SK-N-SH treated with all-trans-retinoic acid at 6 μM for 48 hours (cell line): ENCODE data around the gene SERHL2.

ENCODE experiments used
- ATAC-seq: fragments of 200-7000 bp; cut with Tn5 transposase; 3 replicates; pipeline ENCODE4 v1.9.1; 2020; ENCODE audit warnings: mild to moderate bottlenecking, moderate library complexity
- ARNTL ChIP-seq: fragments of 450-650 bp; formaldehyde crosslinking; IDR thresholded peaks from 2 replicates; pipeline ENCODE4 v1.5.0; 2020; ENCODE audit warnings: low read depth, mild to moderate bottlenecking, moderate library complexity, borderline replicate concordance
- BACH2 ChIP-seq: fragments of 250-450 bp; sonication (Bioruptor Pico); IDR thresholded peaks from 2 replicates; pipeline ENCODE4 v1.9.0; 2021; ENCODE audit warnings: mild to moderate bottlenecking, borderline replicate concordance
- CSDC2 ChIP-seq: fragments of 250-450 bp; sonication (Bioruptor Pico); IDR thresholded peaks from 2 replicates; pipeline ENCODE4 v1.5.0; 2020; ENCODE audit warnings: mild to moderate bottlenecking, moderate library complexity
- ESRRG ChIP-seq: fragments of 250-450 bp; sonication (Bioruptor Pico); IDR thresholded peaks from 2 replicates; pipeline ENCODE4 v1.6.1; 2021; ENCODE audit warnings: mild to moderate bottlenecking
- GLIS3 ChIP-seq: fragments of 250-450 bp; sonication (Bioruptor Pico); IDR thresholded peaks from 2 replicates; pipeline ENCODE4 v1.5.0; 2020; ENCODE audit warnings: mild to moderate bottlenecking, moderate library complexity
- ISL1 ChIP-seq: fragments of 250-450 bp; sonication (Bioruptor Pico); IDR thresholded peaks from 2 replicates; pipeline ENCODE4 v2.1.2; 2022; ENCODE audit warnings: mild to moderate bottlenecking, moderate library complexity
- OSR1 ChIP-seq: fragments of 250-450 bp; sonication (Bioruptor Pico); IDR thresholded peaks from 2 replicates; pipeline ENCODE4 v1.8.0; 2022; ENCODE audit warnings: moderate library complexity, mild to moderate bottlenecking, inconsistent platforms
- PPARA ChIP-seq: fragments of 250-450 bp; sonication (Bioruptor Pico); IDR thresholded peaks from 2 replicates; pipeline ENCODE4 v1.5.0; 2020; ENCODE audit warnings: mild to moderate bottlenecking, borderline replicate concordance
- RARB ChIP-seq: fragments of 250-450 bp; sonication (Bioruptor Pico); IDR thresholded peaks from 2 replicates; pipeline ENCODE4 v1.8.0; 2021; ENCODE audit warnings: mild to moderate bottlenecking, moderate library complexity
- SNAI2 ChIP-seq: fragments of 250-450 bp; sonication (Bioruptor Pico); IDR thresholded peaks from 2 replicates; pipeline ENCODE4 v1.5.0; 2020; ENCODE audit warnings: mild to moderate bottlenecking, moderate library complexity
- TCF4 ChIP-seq: fragments of 250-450 bp; sonication (Bioruptor Pico); IDR thresholded peaks from 2 replicates; pipeline ENCODE4 v1.8.0; 2021; ENCODE audit warnings: mild to moderate bottlenecking, moderate library complexity, borderline replicate concordance
- TOX ChIP-seq: fragments of 250-450 bp; sonication (Bioruptor Pico); IDR thresholded peaks from 2 replicates; pipeline ENCODE4 v1.8.0; 2021; ENCODE audit warnings: mild to moderate bottlenecking, moderate library complexity, borderline replicate concordance
- ZC3H10 ChIP-seq: fragments of 250-450 bp; sonication (Bioruptor Pico); IDR thresholded peaks from 2 replicates; pipeline ENCODE4 v1.5.1; 2021; ENCODE audit warnings: mild to moderate bottlenecking, moderate library complexity
- ZFP3 ChIP-seq: fragments of 250-450 bp; sonication (Bioruptor Pico); IDR thresholded peaks from 2 replicates; pipeline ENCODE4 v1.5.0; 2020; ENCODE audit warnings: mild to moderate bottlenecking, moderate library complexity
- ZFP30 ChIP-seq: fragments of 450-650 bp; formaldehyde crosslinking; IDR thresholded peaks from 2 replicates; pipeline ENCODE4 v1.5.0; 2022; ENCODE audit warnings: mild to moderate bottlenecking, moderate library complexity
- ZNF565 ChIP-seq: fragments of 450-650 bp; formaldehyde crosslinking; conservative IDR thresholded peaks from 2 replicates; pipeline ENCODE4 v1.5.0; 2020; ENCODE audit warnings: low read depth, mild to moderate bottlenecking, moderate library complexity
- ZNF70 ChIP-seq: fragments of 450-650 bp; formaldehyde crosslinking; IDR thresholded peaks from 2 replicates; pipeline ENCODE4 v1.5.0; 2020; ENCODE audit warnings: mild to moderate bottlenecking, moderate library complexity
- ZNF8 ChIP-seq: fragments of 450-650 bp; formaldehyde crosslinking; IDR thresholded peaks from 2 replicates; pipeline ENCODE4 v1.5.0; 2020; ENCODE audit warnings: mild to moderate bottlenecking, moderate library complexity
- TF ChIP-seq, protein P1 (sequence below): fragments of 250-450 bp; sonication (Bioruptor Pico); IDR thresholded peaks from 2 replicates; pipeline ENCODE4 v1.8.0; 2020; ENCODE audit warnings: mild to moderate bottlenecking, moderate library complexity, borderline replicate concordance
- TF ChIP-seq, protein P2 (sequence below): fragments of 250-450 bp; sonication (Bioruptor Pico); IDR thresholded peaks from 2 replicates; pipeline ENCODE4 v1.8.0; 2021; ENCODE audit warnings: low read depth, mild to moderate bottlenecking, moderate library complexity, borderline replicate concordance
- TF ChIP-seq, protein P3 (sequence below): fragments of 250-450 bp; sonication (Bioruptor Pico); IDR thresholded peaks from 2 replicates; pipeline ENCODE4 v1.5.1; 2020; ENCODE audit warnings: low read depth, mild to moderate bottlenecking, moderate library complexity
- TF ChIP-seq, protein P4 (sequence below): fragments of 250-450 bp; sonication (Bioruptor Pico); IDR thresholded peaks from 2 replicates; pipeline ENCODE4 v1.5.0; 2020; ENCODE audit warnings: mild to moderate bottlenecking, moderate library complexity
- TF ChIP-seq, protein P5 (sequence below): fragments of 250-450 bp; sonication (Bioruptor Pico); IDR thresholded peaks from 2 replicates; pipeline ENCODE4 v1.5.1; 2021; ENCODE audit warnings: mild to moderate bottlenecking, moderate library complexity

The SERHL2 gene

DNA sequence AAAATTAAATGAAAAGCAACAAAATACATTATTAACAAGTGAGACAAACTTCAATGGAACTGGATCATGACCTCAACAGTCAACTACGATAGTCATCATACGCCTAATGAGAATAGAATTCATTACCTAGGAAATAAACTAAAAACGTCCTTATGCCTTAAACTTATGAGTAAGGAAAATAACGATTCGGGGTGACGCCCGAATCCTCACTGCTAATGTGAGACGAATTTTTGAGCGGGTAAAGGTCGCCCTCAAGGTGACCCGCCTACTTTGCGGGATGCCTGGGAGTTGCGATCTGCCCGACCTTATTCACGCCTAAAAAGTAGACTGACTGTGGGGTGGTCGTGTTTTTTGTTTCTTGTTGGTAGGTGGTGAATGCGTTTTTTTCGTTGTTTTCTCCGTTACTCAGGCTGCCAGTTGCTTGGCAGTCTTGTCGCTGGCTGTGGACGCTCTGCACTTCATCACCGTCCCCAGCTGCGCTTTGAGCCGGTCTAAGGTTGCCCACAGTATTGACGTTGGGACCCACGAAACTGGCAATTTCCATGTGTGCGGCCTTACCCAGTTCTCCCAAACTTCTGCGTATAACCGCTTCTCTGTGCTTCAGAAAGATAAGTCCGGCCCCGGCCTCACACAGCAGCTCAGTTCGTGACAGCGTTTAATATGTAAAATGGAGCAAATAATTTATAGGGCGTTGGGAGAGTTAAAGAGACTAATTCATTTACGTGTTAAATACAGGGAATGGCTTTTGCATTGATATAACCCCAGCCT is 61.5 kb downstream of the SERHL2 start:
- peak; percentile 87 for ATAC-seq

DNA sequence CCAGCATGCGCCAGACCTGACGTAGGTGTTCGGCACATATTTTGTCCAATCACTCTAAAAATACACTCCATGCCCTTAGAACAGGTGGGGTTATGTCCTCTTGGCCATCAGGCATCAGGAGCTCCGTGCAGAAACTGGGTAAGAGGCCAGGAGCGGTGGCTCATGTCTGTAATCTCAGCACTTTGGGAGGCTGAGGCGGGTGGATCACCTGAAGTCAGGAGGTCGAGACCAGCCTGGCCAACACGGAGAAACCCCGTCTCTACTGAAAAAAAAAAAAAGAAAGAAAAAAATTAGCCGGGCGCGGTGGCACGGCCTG is 62.1 kb downstream of the SERHL2 start:
- ATAC-seq: peak; percentile 5; the same call in 2 of the 3 replicates

More for the DNA sequence above, 61.5 kb downstream of the SERHL2 start:
- TF ChIP-seq RARB (CRISPR knock-in tag) (peak; percentile 98), PPARA (CRISPR knock-in tag) (peak; percentile 61; the same call in 1 of the 2 replicates), GLIS3 (CRISPR knock-in tag) (peak; percentile 99), TCF4 (peak; percentile 49; the same call in 1 of the 2 replicates), ISL1 (CRISPR knock-in tag) (0 out of 2 replicates have a peak, but pooled peaks have one; percentile 7), ARNTL (CRISPR knock-in tag) (peak; percentile 83), OSR1 (CRISPR knock-in tag) (no peak), ZFP3 (CRISPR knock-in tag) (peak; percentile 45; the same call in 1 of the 2 replicates), ZNF8 (CRISPR knock-in tag) (peak; percentile 43; the same call in 1 of the 2 replicates), ZFP30 (CRISPR knock-in tag) (peak; percentile 69), ZNF565 (CRISPR knock-in tag) (0 out of 2 replicates have a peak, but pooled peaks have one; percentile 57), ZC3H10 (CRISPR knock-in tag) (peak; percentile 79), TOX (CRISPR knock-in tag) (peak; percentile 98), CSDC2 (CRISPR knock-in tag) (no peak), ESRRG (peak; percentile 99), SNAI2 (CRISPR knock-in tag) (peak; percentile 40; the same call in 1 of the 2 replicates), ZNF70 (peak; percentile 48; the same call in 1 of the 2 replicates), BACH2 (CRISPR knock-in tag) (no peak)
- TF ChIP-seq, protein P1, sequence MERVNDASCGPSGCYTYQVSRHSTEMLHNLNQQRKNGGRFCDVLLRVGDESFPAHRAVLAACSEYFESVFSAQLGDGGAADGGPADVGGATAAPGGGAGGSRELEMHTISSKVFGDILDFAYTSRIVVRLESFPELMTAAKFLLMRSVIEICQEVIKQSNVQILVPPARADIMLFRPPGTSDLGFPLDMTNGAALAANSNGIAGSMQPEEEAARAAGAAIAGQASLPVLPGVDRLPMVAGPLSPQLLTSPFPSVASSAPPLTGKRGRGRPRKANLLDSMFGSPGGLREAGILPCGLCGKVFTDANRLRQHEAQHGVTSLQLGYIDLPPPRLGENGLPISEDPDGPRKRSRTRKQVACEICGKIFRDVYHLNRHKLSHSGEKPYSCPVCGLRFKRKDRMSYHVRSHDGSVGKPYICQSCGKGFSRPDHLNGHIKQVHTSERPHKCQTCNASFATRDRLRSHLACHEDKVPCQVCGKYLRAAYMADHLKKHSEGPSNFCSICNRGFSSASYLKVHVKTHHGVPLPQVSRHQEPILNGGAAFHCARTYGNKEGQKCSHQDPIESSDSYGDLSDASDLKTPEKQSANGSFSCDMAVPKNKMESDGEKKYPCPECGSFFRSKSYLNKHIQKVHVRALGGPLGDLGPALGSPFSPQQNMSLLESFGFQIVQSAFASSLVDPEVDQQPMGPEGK (CRISPR knock-in tag): peak; percentile 97
- TF ChIP-seq, protein P2, sequence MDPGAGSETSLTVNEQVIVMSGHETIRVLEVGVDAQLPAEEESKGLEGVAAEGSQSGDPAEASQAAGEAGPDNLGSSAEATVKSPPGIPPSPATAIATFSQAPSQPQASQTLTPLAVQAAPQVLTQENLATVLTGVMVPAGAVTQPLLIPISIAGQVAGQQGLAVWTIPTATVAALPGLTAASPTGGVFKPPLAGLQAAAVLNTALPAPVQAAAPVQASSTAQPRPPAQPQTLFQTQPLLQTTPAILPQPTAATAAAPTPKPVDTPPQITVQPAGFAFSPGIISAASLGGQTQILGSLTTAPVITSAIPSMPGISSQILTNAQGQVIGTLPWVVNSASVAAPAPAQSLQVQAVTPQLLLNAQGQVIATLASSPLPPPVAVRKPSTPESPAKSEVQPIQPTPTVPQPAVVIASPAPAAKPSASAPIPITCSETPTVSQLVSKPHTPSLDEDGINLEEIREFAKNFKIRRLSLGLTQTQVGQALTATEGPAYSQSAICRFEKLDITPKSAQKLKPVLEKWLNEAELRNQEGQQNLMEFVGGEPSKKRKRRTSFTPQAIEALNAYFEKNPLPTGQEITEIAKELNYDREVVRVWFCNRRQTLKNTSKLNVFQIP (CRISPR knock-in tag): peak; percentile 84; the same call in 1 of the 2 replicates
- TF ChIP-seq, protein P3, sequence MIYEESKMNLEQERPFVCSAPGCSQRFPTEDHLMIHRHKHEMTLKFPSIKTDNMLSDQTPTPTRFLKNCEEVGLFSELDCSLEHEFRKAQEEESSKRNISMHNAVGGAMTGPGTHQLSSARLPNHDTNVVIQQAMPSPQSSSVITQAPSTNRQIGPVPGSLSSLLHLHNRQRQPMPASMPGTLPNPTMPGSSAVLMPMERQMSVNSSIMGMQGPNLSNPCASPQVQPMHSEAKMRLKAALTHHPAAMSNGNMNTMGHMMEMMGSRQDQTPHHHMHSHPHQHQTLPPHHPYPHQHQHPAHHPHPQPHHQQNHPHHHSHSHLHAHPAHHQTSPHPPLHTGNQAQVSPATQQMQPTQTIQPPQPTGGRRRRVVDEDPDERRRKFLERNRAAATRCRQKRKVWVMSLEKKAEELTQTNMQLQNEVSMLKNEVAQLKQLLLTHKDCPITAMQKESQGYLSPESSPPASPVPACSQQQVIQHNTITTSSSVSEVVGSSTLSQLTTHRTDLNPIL (CRISPR knock-in tag): peak; percentile 93
- TF ChIP-seq, protein P4, sequence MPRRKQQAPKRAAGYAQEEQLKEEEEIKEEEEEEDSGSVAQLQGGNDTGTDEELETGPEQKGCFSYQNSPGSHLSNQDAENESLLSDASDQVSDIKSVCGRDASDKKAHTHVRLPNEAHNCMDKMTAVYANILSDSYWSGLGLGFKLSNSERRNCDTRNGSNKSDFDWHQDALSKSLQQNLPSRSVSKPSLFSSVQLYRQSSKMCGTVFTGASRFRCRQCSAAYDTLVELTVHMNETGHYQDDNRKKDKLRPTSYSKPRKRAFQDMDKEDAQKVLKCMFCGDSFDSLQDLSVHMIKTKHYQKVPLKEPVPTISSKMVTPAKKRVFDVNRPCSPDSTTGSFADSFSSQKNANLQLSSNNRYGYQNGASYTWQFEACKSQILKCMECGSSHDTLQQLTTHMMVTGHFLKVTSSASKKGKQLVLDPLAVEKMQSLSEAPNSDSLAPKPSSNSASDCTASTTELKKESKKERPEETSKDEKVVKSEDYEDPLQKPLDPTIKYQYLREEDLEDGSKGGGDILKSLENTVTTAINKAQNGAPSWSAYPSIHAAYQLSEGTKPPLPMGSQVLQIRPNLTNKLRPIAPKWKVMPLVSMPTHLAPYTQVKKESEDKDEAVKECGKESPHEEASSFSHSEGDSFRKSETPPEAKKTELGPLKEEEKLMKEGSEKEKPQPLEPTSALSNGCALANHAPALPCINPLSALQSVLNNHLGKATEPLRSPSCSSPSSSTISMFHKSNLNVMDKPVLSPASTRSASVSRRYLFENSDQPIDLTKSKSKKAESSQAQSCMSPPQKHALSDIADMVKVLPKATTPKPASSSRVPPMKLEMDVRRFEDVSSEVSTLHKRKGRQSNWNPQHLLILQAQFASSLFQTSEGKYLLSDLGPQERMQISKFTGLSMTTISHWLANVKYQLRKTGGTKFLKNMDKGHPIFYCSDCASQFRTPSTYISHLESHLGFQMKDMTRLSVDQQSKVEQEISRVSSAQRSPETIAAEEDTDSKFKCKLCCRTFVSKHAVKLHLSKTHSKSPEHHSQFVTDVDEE (CRISPR knock-in tag): peak; percentile 18; the same call in 1 of the 2 replicates
- TF ChIP-seq, protein P5, sequence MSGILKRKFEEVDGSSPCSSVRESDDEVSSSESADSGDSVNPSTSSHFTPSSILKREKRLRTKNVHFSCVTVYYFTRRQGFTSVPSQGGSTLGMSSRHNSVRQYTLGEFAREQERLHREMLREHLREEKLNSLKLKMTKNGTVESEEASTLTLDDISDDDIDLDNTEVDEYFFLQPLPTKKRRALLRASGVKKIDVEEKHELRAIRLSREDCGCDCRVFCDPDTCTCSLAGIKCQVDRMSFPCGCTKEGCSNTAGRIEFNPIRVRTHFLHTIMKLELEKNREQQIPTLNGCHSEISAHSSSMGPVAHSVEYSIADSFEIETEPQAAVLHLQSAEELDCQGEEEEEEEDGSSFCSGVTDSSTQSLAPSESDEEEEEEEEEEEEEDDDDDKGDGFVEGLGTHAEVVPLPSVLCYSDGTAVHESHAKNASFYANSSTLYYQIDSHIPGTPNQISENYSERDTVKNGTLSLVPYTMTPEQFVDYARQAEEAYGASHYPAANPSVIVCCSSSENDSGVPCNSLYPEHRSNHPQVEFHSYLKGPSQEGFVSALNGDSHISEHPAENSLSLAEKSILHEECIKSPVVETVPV (CRISPR knock-in tag): peak; percentile 97
